HEK293 (cell line): Measurements from ENCODE around the gene USP6.

Source experiments
- CTCF ChIA-PET: fragments of 350-600 bp; formaldehyde crosslinking; extraction: SDS; loops from one replicate; lab custom pipeline; 2021; ENCODE audit warnings: antibody characterized with exemption; lab: Yijun Ruan, JAX
- POLR2A ChIA-PET: fragments of 300-600 bp; formaldehyde crosslinking; extraction: SDS; loops from one replicate; lab custom pipeline; 2020; ENCODE audit warnings: antibody characterized with exemption, inconsistent platforms; lab: Yijun Ruan, JAX
- H3K27ac ChIP-seq: fragments of 200-500 bp; sonication (Bioruptor generic); 2 replicates; pipeline ENCODE4 v1.5.1; 2014; ENCODE audit warnings: low read depth, low read length, control low read depth, inconsistent platforms; ENCODE audit errors: extremely low read depth
- H3K36me3 ChIP-seq, 2 experiments: fragments of 200-500 bp in 1 of 2; sonication (Bioruptor generic) in 1 of 2; 1 replicate in 1 of 2; 2 replicates in 1 of 2; pipeline ENCODE4 v1.5.1; 2014 to 2017; ENCODE audit warnings: inconsistent platforms in 2 of 2, low read length in 2 of 2; ENCODE audit not compliant: control insufficient read depth in 2 of 2, insufficient read depth in 1 of 2
- H3K4me1 ChIP-seq: fragments of 200-500 bp; sonication (Bioruptor generic); 2 replicates; pipeline ENCODE4 v1.5.1; 2014; ENCODE audit warnings: mild to moderate bottlenecking, low read length, inconsistent platforms; ENCODE audit not compliant: control insufficient read depth, insufficient read depth
- H3K4me3 ChIP-seq: 2 replicates; pipeline ENCODE4 v1.5.1; 2011; ENCODE audit warnings: low read depth, mild to moderate bottlenecking, control low read depth, low read length, moderate library complexity
- H3K9me3 ChIP-seq: fragments of 200-500 bp; sonication (Bioruptor generic); 2 replicates; pipeline ENCODE4 v1.5.1; 2014; ENCODE audit warnings: low read depth, low read length, inconsistent platforms; ENCODE audit not compliant: control insufficient read depth, insufficient read depth
- HOXD13 ChIP-seq: sonication (generic); formaldehyde crosslinking; IDR thresholded peaks from 2 replicates; pipeline ENCODE4 v1.8.0; 2022; ENCODE audit warnings: missing genetic modification reagents, borderline replicate concordance
- OSR2 ChIP-seq: fragments of 450-650 bp; formaldehyde crosslinking; IDR thresholded peaks from 2 replicates; pipeline ENCODE4 v1.5.1; 2016; ENCODE audit warnings: missing biosample characterization, missing genetic modification characterization
- PRDM1 ChIP-seq: fragments of 450-650 bp; formaldehyde crosslinking; IDR thresholded peaks from 2 replicates; pipeline ENCODE4; 2016; ENCODE audit warnings: missing biosample characterization, missing genetic modification characterization
- SP2 ChIP-seq: fragments of 450-650 bp; formaldehyde crosslinking; IDR thresholded peaks from 2 replicates; pipeline ENCODE4 v1.5.1; 2016; ENCODE audit warnings: missing biosample characterization, missing genetic modification characterization
- ZBTB8A ChIP-seq: fragments of 450-650 bp; formaldehyde crosslinking; IDR thresholded peaks from 2 replicates; pipeline ENCODE4 v1.5.1; 2016; ENCODE audit warnings: missing biosample characterization, missing genetic modification characterization
- ZNF174 ChIP-seq: fragments of 450-650 bp; formaldehyde crosslinking; IDR thresholded peaks from 2 replicates; pipeline ENCODE4 v1.5.0; 2017; ENCODE audit warnings: missing biosample characterization, mild to moderate bottlenecking, missing genetic modification characterization
- ZNF175 ChIP-seq: fragments of 450-650 bp; formaldehyde crosslinking; IDR thresholded peaks from 2 replicates; pipeline ENCODE4 v1.5.1; 2016; ENCODE audit warnings: missing biosample characterization, missing genetic modification characterization
- ZNF202 ChIP-seq: fragments of 450-650 bp; formaldehyde crosslinking; IDR thresholded peaks from 2 replicates; pipeline ENCODE4 v1.5.1; 2016; ENCODE audit warnings: missing biosample characterization, missing genetic modification characterization, borderline replicate concordance
- ZNF24 ChIP-seq: fragments of 450-650 bp; formaldehyde crosslinking; IDR thresholded peaks from 2 replicates; pipeline ENCODE4 v1.5.1; 2016; ENCODE audit warnings: missing biosample characterization, missing genetic modification characterization
- ZNF266 ChIP-seq: fragments of 450-650 bp; formaldehyde crosslinking; IDR thresholded peaks from 2 replicates; pipeline ENCODE4 v1.5.1; 2016; ENCODE audit warnings: missing biosample characterization, missing genetic modification characterization, low read depth
- ZNF302 ChIP-seq: fragments of 450-650 bp; formaldehyde crosslinking; IDR thresholded peaks from 2 replicates; pipeline ENCODE4 v1.5.1; 2016; ENCODE audit warnings: missing biosample characterization, missing genetic modification characterization, low read depth
- ZNF324 ChIP-seq: fragments of 450-650 bp; formaldehyde crosslinking; IDR thresholded peaks from 2 replicates; pipeline ENCODE4 v1.5.1; 2016; ENCODE audit warnings: missing biosample characterization, missing genetic modification characterization
- ZNF473 ChIP-seq: fragments of 450-650 bp; formaldehyde crosslinking; IDR thresholded peaks from 2 replicates; pipeline ENCODE4 v1.5.1; 2017; ENCODE audit warnings: missing biosample characterization, missing genetic modification characterization
- ZNF596 ChIP-seq: fragments of 450-650 bp; IDR thresholded peaks from 2 replicates; pipeline ENCODE4 v1.5.0; 2018; ENCODE audit warnings: missing biosample characterization, mild to moderate bottlenecking, missing genetic modification characterization, moderate library complexity
- ZNF664 ChIP-seq: fragments of 450-650 bp; formaldehyde crosslinking; IDR thresholded peaks from 2 replicates; pipeline ENCODE4 v1.5.1; 2016; ENCODE audit warnings: missing biosample characterization, missing genetic modification characterization
- ZNF76 ChIP-seq: fragments of 450-650 bp; formaldehyde crosslinking; IDR thresholded peaks from 2 replicates; pipeline ENCODE4; 2016; ENCODE audit warnings: low read depth, missing biosample characterization, missing genetic modification characterization, borderline replicate concordance
- ZXDB ChIP-seq: fragments of 450-650 bp; formaldehyde crosslinking; IDR thresholded peaks from 2 replicates; pipeline ENCODE4 v1.5.1; 2016; ENCODE audit warnings: missing biosample characterization, missing genetic modification characterization
- TF ChIP-seq, protein P1 (sequence below): fragments of 450-650 bp; formaldehyde crosslinking; IDR thresholded peaks from 2 replicates; pipeline ENCODE4 v1.5.1; 2016; ENCODE audit warnings: missing biosample characterization, missing genetic modification characterization
- TF ChIP-seq, protein P2 (sequence below): fragments of 450-650 bp; formaldehyde crosslinking; IDR thresholded peaks from 2 replicates; pipeline ENCODE4 v1.5.1; 2016; ENCODE audit warnings: missing biosample characterization, missing genetic modification characterization
- TF ChIP-seq, protein P3 (sequence below): fragments of 450-650 bp; IDR thresholded peaks from 2 replicates; pipeline ENCODE4 v1.5.1; 2018; ENCODE audit warnings: missing biosample characterization, missing genetic modification characterization
- TF ChIP-seq, protein P4 (sequence below): fragments of 450-650 bp; formaldehyde crosslinking; IDR thresholded peaks from 2 replicates; pipeline ENCODE4 v1.5.1; 2016; ENCODE audit warnings: missing biosample characterization, missing genetic modification characterization
- TF ChIP-seq, protein P5 (sequence below): fragments of 450-650 bp; formaldehyde crosslinking; IDR thresholded peaks from 2 replicates; pipeline ENCODE4 v1.5.1; 2016; ENCODE audit warnings: missing biosample characterization, missing genetic modification characterization
- TF ChIP-seq, protein P6 (sequence below): sonication (generic); formaldehyde crosslinking; IDR thresholded peaks from 2 replicates; pipeline ENCODE4 v1.8.1; 2022; ENCODE audit warnings: mild to moderate bottlenecking, moderate library complexity, missing genetic modification reagents

USP6 gene

DNA sequence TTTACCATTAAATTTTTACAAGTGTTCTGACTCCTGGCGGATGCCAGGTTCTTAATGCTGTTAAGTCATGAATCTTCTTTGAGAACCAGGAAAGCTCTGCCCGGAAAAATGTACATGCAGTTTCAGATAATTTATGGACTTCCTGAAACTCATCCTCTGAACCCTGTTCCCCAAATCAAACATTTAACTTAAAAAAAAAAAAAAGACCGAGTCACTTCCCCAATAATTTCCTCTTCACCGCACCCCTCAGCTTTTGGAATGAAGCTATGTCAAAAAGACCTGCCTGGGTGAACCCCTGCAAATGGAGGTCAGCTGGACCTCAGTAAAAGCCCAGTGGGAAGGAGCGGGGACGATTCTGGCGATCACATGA is 19.1 kb upstream of the USP6 start:
- Histone ChIP-seq H3K27ac (no peak overlapping the region), H3K9me3 (peaks cover 3% of the 10 kb centered on the region), H3K4me3 (no peak overlapping the region), H3K36me3 (no peaks in the 10 kb centered on the region), H3K4me1 (no peaks in the 10 kb centered on the region)
- ChIA-PET POLR2A (no interaction called here), CTCF (interaction anchor here (0.6 kb wide), 1 partner anchor 110 kb away, joined by 4 read pairs; no protein-coding TSS in a partner anchor)
- TF ChIP-seq, protein P1, sequence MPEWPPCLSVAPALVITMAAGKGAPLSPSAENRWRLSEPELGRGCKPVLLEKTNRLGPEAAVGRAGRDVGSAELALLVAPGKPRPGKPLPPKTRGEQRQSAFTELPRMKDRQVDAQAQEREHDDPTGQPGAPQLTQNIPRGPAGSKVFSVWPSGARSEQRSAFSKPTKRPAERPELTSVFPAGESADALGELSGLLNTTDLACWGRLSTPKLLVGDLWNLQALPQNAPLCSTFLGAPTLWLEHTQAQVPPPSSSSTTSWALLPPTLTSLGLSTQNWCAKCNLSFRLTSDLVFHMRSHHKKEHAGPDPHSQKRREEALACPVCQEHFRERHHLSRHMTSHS (tag by site-specific recombination): no peak
- no peak for TF ChIP-seq ZNF302 (tag by site-specific recombination)
- no peak for TF ChIP-seq ZNF174 (tag by site-specific recombination)
- TF ChIP-seq, protein P2, sequence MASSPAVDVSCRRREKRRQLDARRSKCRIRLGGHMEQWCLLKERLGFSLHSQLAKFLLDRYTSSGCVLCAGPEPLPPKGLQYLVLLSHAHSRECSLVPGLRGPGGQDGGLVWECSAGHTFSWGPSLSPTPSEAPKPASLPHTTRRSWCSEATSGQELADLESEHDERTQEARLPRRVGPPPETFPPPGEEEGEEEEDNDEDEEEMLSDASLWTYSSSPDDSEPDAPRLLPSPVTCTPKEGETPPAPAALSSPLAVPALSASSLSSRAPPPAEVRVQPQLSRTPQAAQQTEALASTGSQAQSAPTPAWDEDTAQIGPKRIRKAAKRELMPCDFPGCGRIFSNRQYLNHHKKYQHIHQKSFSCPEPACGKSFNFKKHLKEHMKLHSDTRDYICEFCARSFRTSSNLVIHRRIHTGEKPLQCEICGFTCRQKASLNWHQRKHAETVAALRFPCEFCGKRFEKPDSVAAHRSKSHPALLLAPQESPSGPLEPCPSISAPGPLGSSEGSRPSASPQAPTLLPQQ (tag by site-specific recombination): no peak
- no peak for TF ChIP-seq OSR2 (tag by site-specific recombination)
- TF ChIP-seq SP2 (tag by site-specific recombination): no peak
- TF ChIP-seq, protein P3, sequence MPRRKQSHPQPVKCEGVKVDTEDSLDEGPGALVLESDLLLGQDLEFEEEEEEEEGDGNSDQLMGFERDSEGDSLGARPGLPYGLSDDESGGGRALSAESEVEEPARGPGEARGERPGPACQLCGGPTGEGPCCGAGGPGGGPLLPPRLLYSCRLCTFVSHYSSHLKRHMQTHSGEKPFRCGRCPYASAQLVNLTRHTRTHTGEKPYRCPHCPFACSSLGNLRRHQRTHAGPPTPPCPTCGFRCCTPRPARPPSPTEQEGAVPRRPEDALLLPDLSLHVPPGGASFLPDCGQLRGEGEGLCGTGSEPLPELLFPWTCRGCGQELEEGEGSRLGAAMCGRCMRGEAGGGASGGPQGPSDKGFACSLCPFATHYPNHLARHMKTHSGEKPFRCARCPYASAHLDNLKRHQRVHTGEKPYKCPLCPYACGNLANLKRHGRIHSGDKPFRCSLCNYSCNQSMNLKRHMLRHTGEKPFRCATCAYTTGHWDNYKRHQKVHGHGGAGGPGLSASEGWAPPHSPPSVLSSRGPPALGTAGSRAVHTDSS (tag by site-specific recombination): no peak
- TF ChIP-seq, protein P4, sequence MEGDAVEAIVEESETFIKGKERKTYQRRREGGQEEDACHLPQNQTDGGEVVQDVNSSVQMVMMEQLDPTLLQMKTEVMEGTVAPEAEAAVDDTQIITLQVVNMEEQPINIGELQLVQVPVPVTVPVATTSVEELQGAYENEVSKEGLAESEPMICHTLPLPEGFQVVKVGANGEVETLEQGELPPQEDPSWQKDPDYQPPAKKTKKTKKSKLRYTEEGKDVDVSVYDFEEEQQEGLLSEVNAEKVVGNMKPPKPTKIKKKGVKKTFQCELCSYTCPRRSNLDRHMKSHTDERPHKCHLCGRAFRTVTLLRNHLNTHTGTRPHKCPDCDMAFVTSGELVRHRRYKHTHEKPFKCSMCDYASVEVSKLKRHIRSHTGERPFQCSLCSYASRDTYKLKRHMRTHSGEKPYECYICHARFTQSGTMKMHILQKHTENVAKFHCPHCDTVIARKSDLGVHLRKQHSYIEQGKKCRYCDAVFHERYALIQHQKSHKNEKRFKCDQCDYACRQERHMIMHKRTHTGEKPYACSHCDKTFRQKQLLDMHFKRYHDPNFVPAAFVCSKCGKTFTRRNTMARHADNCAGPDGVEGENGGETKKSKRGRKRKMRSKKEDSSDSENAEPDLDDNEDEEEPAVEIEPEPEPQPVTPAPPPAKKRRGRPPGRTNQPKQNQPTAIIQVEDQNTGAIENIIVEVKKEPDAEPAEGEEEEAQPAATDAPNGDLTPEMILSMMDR: no peak
- TF ChIP-seq ZNF324 (tag by site-specific recombination): no peak
- no peak for TF ChIP-seq ZNF175 (tag by site-specific recombination)

DNA sequence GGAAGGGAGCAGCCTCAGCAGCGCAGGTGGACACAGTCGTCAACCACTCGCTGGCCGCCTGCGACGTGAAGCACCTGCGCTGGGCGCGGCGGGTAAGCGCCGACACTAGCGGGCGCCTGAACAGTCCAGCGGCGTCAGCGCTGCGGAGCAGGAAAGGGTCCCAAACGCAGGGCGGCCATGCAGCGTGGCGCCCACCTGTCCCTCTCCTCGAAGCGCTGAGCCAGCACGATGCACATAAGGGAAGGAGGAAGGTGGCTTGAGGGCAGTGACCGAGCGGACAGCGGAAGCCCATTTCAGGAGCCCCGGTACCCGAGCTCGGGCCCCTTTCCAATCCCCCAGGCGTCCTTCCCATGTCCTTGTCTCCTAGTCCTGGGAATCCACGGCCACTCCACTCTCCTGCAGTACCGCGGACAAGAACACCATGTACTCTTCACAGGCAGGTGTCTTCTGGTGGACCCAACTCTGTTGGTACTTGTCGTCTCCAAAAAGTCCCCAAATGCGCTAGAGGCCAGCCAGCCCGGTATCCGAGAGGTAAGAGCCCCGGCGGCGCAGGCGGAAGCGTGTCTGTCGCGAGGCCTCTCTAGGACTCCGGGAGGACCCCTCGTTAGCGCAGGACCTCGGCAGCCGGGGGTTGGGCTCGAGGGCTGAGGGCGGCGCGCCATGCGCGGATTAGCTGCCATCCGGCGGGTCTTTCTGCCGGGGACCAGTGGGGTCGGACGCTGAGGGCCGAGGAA is 18.6 kb upstream of the USP6 start:
- Histone ChIP-seq H3K4me3 (no peak overlapping the region), H3K36me3 (no peaks in the 10 kb centered on the region), H3K9me3 (peaks cover 3% of the 10 kb centered on the region), H3K4me1 (no peaks in the 10 kb centered on the region), H3K27ac (no peak overlapping the region)
- CTCF ChIA-PET: interaction anchor here (0.6 kb wide), 1 partner anchor 111 kb away, joined by 4 read pairs; no protein-coding TSS in a partner anchor
- POLR2A ChIA-PET: no interaction called here
- TF ChIP-seq ZBTB8A (tag by site-specific recombination) (no peak), ZNF76 (tag by site-specific recombination) (no peak)

DNA sequence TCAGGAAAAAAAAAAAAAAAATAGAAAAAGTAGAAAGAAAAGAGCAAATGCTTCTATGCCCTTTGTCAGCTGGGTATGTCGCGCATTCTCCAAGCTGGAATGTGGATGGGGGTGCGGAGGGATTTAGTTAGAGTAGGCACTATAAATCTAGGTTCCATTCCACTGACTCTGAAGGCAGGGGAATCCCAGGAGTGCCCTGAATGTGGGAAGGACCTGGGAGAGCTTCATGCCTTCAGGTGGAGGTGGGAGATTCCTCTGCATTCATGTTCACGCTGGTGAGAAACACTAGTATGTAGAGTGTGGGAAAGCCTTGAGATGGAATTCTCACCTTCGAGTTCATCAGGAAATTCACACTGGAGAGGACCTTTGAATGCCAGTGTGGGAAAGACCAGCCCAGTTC is 16.6 kb upstream of the USP6 start:
- H3K4me1 ChIP-seq: no peaks in the 10 kb centered on the region
- H3K9me3 ChIP-seq: no peaks in the 10 kb centered on the region; the same call in 1 of the 2 replicates
- no peak overlapping the region for H3K4me3 ChIP-seq
- ChIA-PET POLR2A (no interaction called here), CTCF (no interaction called here)
- no peaks in the 10 kb centered on the region for H3K36me3 ChIP-seq
- H3K27ac ChIP-seq: no peak overlapping the region
- no peak for TF ChIP-seq ZNF302 (tag by site-specific recombination)
- TF ChIP-seq ZNF266 (tag by site-specific recombination): no peak
- no peak for TF ChIP-seq PRDM1 (tag by site-specific recombination)
- TF ChIP-seq, protein P5, sequence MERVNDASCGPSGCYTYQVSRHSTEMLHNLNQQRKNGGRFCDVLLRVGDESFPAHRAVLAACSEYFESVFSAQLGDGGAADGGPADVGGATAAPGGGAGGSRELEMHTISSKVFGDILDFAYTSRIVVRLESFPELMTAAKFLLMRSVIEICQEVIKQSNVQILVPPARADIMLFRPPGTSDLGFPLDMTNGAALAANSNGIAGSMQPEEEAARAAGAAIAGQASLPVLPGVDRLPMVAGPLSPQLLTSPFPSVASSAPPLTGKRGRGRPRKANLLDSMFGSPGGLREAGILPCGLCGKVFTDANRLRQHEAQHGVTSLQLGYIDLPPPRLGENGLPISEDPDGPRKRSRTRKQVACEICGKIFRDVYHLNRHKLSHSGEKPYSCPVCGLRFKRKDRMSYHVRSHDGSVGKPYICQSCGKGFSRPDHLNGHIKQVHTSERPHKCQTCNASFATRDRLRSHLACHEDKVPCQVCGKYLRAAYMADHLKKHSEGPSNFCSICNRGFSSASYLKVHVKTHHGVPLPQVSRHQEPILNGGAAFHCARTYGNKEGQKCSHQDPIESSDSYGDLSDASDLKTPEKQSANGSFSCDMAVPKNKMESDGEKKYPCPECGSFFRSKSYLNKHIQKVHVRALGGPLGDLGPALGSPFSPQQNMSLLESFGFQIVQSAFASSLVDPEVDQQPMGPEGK (tag by site-specific recombination): no peak
- no peak for TF ChIP-seq ZNF202
- no peak for TF ChIP-seq ZXDB (tag by site-specific recombination)
- TF ChIP-seq, protein P6, sequence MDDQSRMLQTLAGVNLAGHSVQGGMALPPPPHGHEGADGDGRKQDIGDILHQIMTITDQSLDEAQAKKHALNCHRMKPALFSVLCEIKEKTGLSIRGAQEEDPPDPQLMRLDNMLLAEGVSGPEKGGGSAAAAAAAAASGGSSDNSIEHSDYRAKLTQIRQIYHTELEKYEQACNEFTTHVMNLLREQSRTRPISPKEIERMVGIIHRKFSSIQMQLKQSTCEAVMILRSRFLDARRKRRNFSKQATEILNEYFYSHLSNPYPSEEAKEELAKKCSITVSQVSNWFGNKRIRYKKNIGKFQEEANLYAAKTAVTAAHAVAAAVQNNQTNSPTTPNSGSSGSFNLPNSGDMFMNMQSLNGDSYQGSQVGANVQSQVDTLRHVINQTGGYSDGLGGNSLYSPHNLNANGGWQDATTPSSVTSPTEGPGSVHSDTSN (CRISPR knock-in tag): no peak
- no peak for TF ChIP-seq ZNF24 (tag by site-specific recombination)
- TF ChIP-seq ZNF664 (tag by site-specific recombination): no peak
- no peak for TF ChIP-seq ZNF596
- no peak for TF ChIP-seq ZNF473 (tag by site-specific recombination)
- no peak for TF ChIP-seq HOXD13 (CRISPR knock-in tag)
